Measurements from ENCODE around the gene SLC35D2.

Gene SLC35D2

DNA sequence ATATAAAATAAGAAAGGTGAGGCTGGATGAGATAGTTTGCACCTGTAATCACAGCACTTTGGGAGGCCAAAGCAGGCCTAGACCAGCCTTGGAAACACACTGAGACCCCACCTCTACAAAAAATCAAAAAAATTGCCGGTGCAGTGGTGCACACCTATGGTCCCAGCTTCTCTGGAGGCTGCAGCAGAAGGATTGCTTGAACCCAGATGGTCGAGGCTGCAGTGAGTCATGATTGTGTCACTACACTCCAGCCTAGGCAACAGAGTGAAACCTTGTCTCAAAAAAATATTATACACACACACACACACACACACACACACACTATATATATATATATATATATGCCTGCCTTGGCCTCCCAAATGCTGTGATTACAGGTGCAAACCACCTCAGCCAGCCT, 1.3 kb downstream of the SLC35D2 start:
- H3K79me2 ChIP-seq (ENCODE audit: control insufficient read depth, insufficient read depth, low read length), result no peaks in the 10 kb centered on the region
- WGBS (ENCODE audit: extremely low coverage, insufficient coverage, low lambda C conversion rate), result no CpG with 5 or more reads among the region's 2 CpGs
- H3K27me3 ChIP-seq (ENCODE audit: insufficient read depth, low read length, poor library complexity), result no peaks in the 10 kb centered on the region
- no peak overlapping the region for H4K5ac ChIP-seq (ENCODE audit: low read length)
- no peak for DNase-seq
- H3K4me3 ChIP-seq (ENCODE audit: low read length), result no peak overlapping the region
- H3K9ac ChIP-seq (ENCODE audit: low read length), result no peak overlapping the region
- no peak overlapping the region for H3K56ac ChIP-seq (ENCODE audit: low read length)
- H2BK15ac ChIP-seq (replicated peaks; ENCODE audit: low read depth), result no peak overlapping the region
- no peak overlapping the region for H3K18ac ChIP-seq (ENCODE audit: low read length)
- H2BK120ac ChIP-seq (ENCODE audit: low read depth, low read length), result no peak overlapping the region
- no peaks in the 10 kb centered on the region for H3K36me3 ChIP-seq (ENCODE audit: control insufficient read depth, insufficient read depth, low read length)
- H3K27ac ChIP-seq (ENCODE audit: low read depth, low read length), result no peak overlapping the region
- no peak overlapping the region for H3K4me2 ChIP-seq (ENCODE audit: low read length)
- no peak overlapping the region for H2BK5ac ChIP-seq (ENCODE audit: low read length)
- no peak overlapping the region for H2AK5ac ChIP-seq (ENCODE audit: low read length)
- H3K23ac ChIP-seq (ENCODE audit: low read length), result no peak overlapping the region
- peaks cover 5% of the 10 kb centered on the region for H3K4me1 ChIP-seq (ENCODE audit: control insufficient read depth, low read depth, low read length)
- H3K4ac ChIP-seq (ENCODE audit: low read depth, low read length), result no peak overlapping the region
- no peak overlapping the region for H4K8ac ChIP-seq (ENCODE audit: low read depth, low read length)
- no peaks in the 10 kb centered on the region for H3K79me1 ChIP-seq (ENCODE audit: low read length)

DNA sequence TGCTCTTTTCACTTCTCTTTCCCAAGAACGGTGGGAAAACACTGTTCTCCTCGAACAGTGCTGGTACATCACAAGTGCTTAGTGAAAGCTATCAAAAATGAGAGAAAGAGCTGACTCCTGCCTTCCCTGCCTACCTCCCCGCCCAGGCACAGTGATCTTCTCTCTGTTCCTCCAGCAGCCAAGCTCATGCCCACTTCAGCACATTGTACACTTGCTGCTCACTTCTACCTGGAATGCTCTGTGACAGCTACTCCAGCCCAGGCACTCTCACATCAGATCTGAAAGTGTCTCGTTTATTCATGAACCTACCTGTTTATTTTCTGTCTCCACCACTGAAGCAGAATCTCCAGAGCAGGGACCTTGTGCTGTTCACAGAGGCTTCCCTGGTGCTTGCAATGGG, 1.8 kb downstream of the SLC35D2 start:
- H3K56ac ChIP-seq (ENCODE audit: low read length), result no peak overlapping the region
- no peak overlapping the region for H3K4me2 ChIP-seq (ENCODE audit: low read length)
- no peak overlapping the region for H2AK5ac ChIP-seq (ENCODE audit: low read length)
- WGBS (ENCODE audit: extremely low coverage, insufficient coverage, low lambda C conversion rate), result no CpG with 5 or more reads among the region's 4 CpGs
- H3K79me1 ChIP-seq (ENCODE audit: low read length), result no peaks in the 10 kb centered on the region
- peaks cover 8% of the 10 kb centered on the region for H3K4me1 ChIP-seq (ENCODE audit: control insufficient read depth, low read depth, low read length)
- H3K23ac ChIP-seq (ENCODE audit: low read length), result no peak overlapping the region
- no peak overlapping the region for H3K9ac ChIP-seq (ENCODE audit: low read length)
- H4K5ac ChIP-seq (ENCODE audit: low read length), result no peak overlapping the region
- H3K27ac ChIP-seq (ENCODE audit: low read depth, low read length), result no peak overlapping the region
- H3K4me3 ChIP-seq (ENCODE audit: low read length), result no peak overlapping the region
- no peaks in the 10 kb centered on the region for H3K36me3 ChIP-seq (ENCODE audit: control insufficient read depth, insufficient read depth, low read length)
- H2BK120ac ChIP-seq (ENCODE audit: low read depth, low read length), result no peak overlapping the region
- H2BK5ac ChIP-seq (ENCODE audit: low read length), result no peak overlapping the region
- no peak overlapping the region for H4K8ac ChIP-seq (ENCODE audit: low read depth, low read length)
- H3K79me2 ChIP-seq (ENCODE audit: control insufficient read depth, insufficient read depth, low read length), result no peaks in the 10 kb centered on the region
- H3K18ac ChIP-seq (ENCODE audit: low read length), result no peak overlapping the region
- no peaks in the 10 kb centered on the region for H3K27me3 ChIP-seq (ENCODE audit: insufficient read depth, low read length, poor library complexity)
- no peak overlapping the region for H2BK15ac ChIP-seq (replicated peaks; ENCODE audit: low read depth)
- DNase-seq, result no peak
- H3K4ac ChIP-seq (ENCODE audit: low read depth, low read length), result no peak overlapping the region

DNA sequence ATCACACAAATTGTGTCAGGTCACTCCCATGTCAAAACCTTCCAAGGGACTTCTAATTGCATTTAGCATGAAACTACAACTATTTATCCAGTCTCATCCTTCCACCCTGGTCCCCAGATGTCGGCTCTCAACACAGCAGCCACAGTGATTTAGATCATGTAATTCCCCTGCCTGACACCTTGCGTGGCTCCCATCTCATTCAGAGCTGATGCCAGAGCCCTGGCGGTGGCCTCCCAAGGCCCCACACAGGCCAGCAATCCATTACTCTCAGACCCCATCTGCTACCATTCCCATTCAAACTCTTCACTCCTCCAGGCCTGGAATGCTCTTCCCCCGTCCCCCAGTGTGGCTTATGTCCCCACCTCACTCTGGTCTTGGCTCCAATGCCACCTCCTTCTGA, 2.4 kb downstream of the SLC35D2 start:
- Histone ChIP-seq H3K4me3 (ENCODE audit: low read length) (no peak overlapping the region), H3K23ac (ENCODE audit: low read length) (no peak overlapping the region), H3K9ac (ENCODE audit: low read length) (no peak overlapping the region), H2AK5ac (ENCODE audit: low read length) (no peak overlapping the region), H3K27me3 (ENCODE audit: insufficient read depth, low read length, poor library complexity) (no peaks in the 10 kb centered on the region), H3K4me1 (ENCODE audit: control insufficient read depth, low read depth, low read length) (peaks cover 8% of the 10 kb centered on the region), H3K79me2 (ENCODE audit: control insufficient read depth, insufficient read depth, low read length) (no peaks in the 10 kb centered on the region), H3K79me1 (ENCODE audit: low read length) (no peaks in the 10 kb centered on the region), H2BK120ac (ENCODE audit: low read depth, low read length) (no peak overlapping the region), H4K5ac (ENCODE audit: low read length) (no peak overlapping the region), H3K4me2 (ENCODE audit: low read length) (no peak overlapping the region), H3K27ac (ENCODE audit: low read depth, low read length) (no peak overlapping the region), H3K56ac (ENCODE audit: low read length) (no peak overlapping the region), H3K18ac (ENCODE audit: low read length) (no peak overlapping the region), H4K8ac (ENCODE audit: low read depth, low read length) (no peak overlapping the region), H3K4ac (ENCODE audit: low read depth, low read length) (no peak overlapping the region), H2BK15ac (replicated peaks; ENCODE audit: low read depth) (no peak overlapping the region), H2BK5ac (ENCODE audit: low read length) (no peak overlapping the region), H3K36me3 (ENCODE audit: control insufficient read depth, insufficient read depth, low read length) (no peaks in the 10 kb centered on the region)
- DNase-seq, result no peak
- WGBS (ENCODE audit: extremely low coverage, insufficient coverage, low lambda C conversion rate), result no CpG with 5 or more reads among the region's 4 CpGs

DNA sequence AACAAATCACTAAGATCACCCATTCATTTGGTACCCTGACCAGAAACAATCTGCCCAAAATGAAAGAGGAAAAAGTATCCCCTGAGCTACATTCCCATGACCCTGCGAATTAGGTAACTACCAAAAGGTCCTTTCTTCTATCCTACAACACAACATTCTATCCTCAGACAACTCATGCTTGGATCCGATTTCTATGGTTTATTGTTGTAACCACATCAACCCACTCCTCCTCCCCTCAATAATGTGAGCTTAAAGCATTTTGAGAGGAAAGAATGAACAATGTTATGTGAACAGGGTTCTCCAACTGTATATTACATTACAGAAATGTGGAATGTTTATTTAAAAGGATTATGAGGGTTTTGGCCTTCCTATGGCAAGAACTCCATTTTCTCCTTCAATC, 4.0 kb downstream of the SLC35D2 start:
- H3K4me2 ChIP-seq (ENCODE audit: low read length), result no peak overlapping the region
- H2BK120ac ChIP-seq (ENCODE audit: low read depth, low read length), result no peak overlapping the region
- no peak for DNase-seq
- H3K9ac ChIP-seq (ENCODE audit: low read length), result no peak overlapping the region
- no peaks in the 10 kb centered on the region for H3K36me3 ChIP-seq (ENCODE audit: control insufficient read depth, insufficient read depth, low read length)
- no peak overlapping the region for H3K4ac ChIP-seq (ENCODE audit: low read depth, low read length)
- no peak overlapping the region for H3K18ac ChIP-seq (ENCODE audit: low read length)
- H2BK5ac ChIP-seq (ENCODE audit: low read length), result no peak overlapping the region
- H3K27me3 ChIP-seq (ENCODE audit: insufficient read depth, low read length, poor library complexity), result no peaks in the 10 kb centered on the region
- no peak overlapping the region for H3K56ac ChIP-seq (ENCODE audit: low read length)
- H3K27ac ChIP-seq (ENCODE audit: low read depth, low read length), result no peak overlapping the region
- H4K5ac ChIP-seq (ENCODE audit: low read length), result no peak overlapping the region
- no peak overlapping the region for H3K4me3 ChIP-seq (ENCODE audit: low read length)
- no CpG with 5 or more reads among the region's 2 CpGs for WGBS (ENCODE audit: extremely low coverage, insufficient coverage, low lambda C conversion rate)
- no peak overlapping the region for H4K8ac ChIP-seq (ENCODE audit: low read depth, low read length)
- H3K4me1 ChIP-seq (ENCODE audit: control insufficient read depth, low read depth, low read length), result peaks cover 8% of the 10 kb centered on the region
- no peak overlapping the region for H2AK5ac ChIP-seq (ENCODE audit: low read length)
- H2BK15ac ChIP-seq (replicated peaks; ENCODE audit: low read depth), result no peak overlapping the region
- H3K79me2 ChIP-seq (ENCODE audit: control insufficient read depth, insufficient read depth, low read length), result no peaks in the 10 kb centered on the region
- no peaks in the 10 kb centered on the region for H3K79me1 ChIP-seq (ENCODE audit: low read length)
- H3K23ac ChIP-seq (ENCODE audit: low read length), result no peak overlapping the region

DNA sequence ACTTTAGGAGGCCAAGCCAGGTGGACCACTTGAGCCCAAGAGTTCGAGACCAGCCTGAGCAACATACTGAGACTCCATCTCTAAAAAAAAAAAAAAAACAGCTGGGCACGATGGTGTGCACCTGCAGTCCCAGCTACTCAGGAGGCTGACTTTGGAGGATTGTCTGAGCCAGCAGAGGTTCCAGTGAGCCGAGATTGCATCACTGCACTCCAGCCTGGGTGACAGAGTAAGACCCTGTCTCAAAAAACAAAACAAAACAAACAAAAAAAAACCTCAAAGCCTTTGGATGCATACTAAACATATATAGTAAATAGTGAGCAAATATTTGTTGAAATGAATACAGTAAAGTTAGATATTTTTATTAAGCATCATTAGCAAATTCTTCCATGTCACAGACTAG, 5.3 kb downstream of the SLC35D2 start:
- H2BK5ac ChIP-seq (ENCODE audit: low read length), result no peak overlapping the region
- no peak overlapping the region for H3K4me2 ChIP-seq (ENCODE audit: low read length)
- H3K56ac ChIP-seq (ENCODE audit: low read length), result no peak overlapping the region
- H3K9ac ChIP-seq (ENCODE audit: low read length), result no peak overlapping the region
- no peak overlapping the region for H4K5ac ChIP-seq (ENCODE audit: low read length)
- DNase-seq, result no peak
- no peaks in the 10 kb centered on the region for H3K79me1 ChIP-seq (ENCODE audit: low read length)
- H2BK120ac ChIP-seq (ENCODE audit: low read depth, low read length), result no peak overlapping the region
- H2AK5ac ChIP-seq (ENCODE audit: low read length), result no peak overlapping the region
- no peak overlapping the region for H3K4ac ChIP-seq (ENCODE audit: low read depth, low read length)
- H3K4me3 ChIP-seq (ENCODE audit: low read length), result no peak overlapping the region
- no peak overlapping the region for H4K8ac ChIP-seq (ENCODE audit: low read depth, low read length)
- no peaks in the 10 kb centered on the region for H3K36me3 ChIP-seq (ENCODE audit: control insufficient read depth, insufficient read depth, low read length)
- H2BK15ac ChIP-seq (replicated peaks; ENCODE audit: low read depth), result no peak overlapping the region
- no peaks in the 10 kb centered on the region for H3K79me2 ChIP-seq (ENCODE audit: control insufficient read depth, insufficient read depth, low read length)
- no peak overlapping the region for H3K18ac ChIP-seq (ENCODE audit: low read length)
- H3K27ac ChIP-seq (ENCODE audit: low read depth, low read length), result no peak overlapping the region
- H3K4me1 ChIP-seq (ENCODE audit: control insufficient read depth, low read depth, low read length), result peaks cover 8% of the 10 kb centered on the region
- no peak overlapping the region for H3K23ac ChIP-seq (ENCODE audit: low read length)
- no peaks in the 10 kb centered on the region for H3K27me3 ChIP-seq (ENCODE audit: insufficient read depth, low read length, poor library complexity)
- WGBS (ENCODE audit: extremely low coverage, insufficient coverage, low lambda C conversion rate), result no CpG with 5 or more reads among the region's 3 CpGs

Measured in mesendoderm (in vitro differentiated cells).